Keratinocyte (primary cell): ENCODE measurements around the gene CA14. TPM values are rescaled to one million over a fixed set of nuclear protein-coding genes. Genes with fewer than 3 reads are reported as not detected.

Experiments
- DNase-seq: peaks from one replicate; pipeline ENCODE4 v3.0.0-alpha.2; 2011; ENCODE audit warnings: low read depth, missing footprints, low spot score
- FAIRE-seq: peaks from 2 replicates; lab custom pipeline; 2011; peaks lifted over from hg19 to GRCh38; lab: Jason Lieb, UNC
- H2AFZ ChIP-seq: 2 replicates; pipeline ENCODE4 v1.6.0; 2012; ENCODE audit warnings: low read length, control low read depth, inconsistent platforms; ENCODE audit not compliant: control insufficient read depth
- H3K27ac ChIP-seq: 2 replicates; pipeline ENCODE4 v1.5.1; 2011; ENCODE audit warnings: low read length; ENCODE audit not compliant: control insufficient read depth, insufficient read depth
- H3K27me3 ChIP-seq: 3 replicates; pipeline ENCODE4 v1.6.0; 2011; ENCODE audit warnings: low read length; ENCODE audit not compliant: control insufficient read depth, insufficient read depth; ENCODE audit errors: extremely low read depth
- H3K36me3 ChIP-seq, 2 experiments: 2 replicates in 1 of 2; 3 replicates in 1 of 2; pipeline ENCODE4 v1.5.1; 2011; ENCODE audit warnings: low read length in 2 of 2, mild to moderate bottlenecking in 1 of 2; ENCODE audit not compliant: control insufficient read depth in 2 of 2, insufficient read depth in 2 of 2; ENCODE audit errors: extremely low read depth in 1 of 2
- H3K4me1 ChIP-seq: 3 replicates; pipeline ENCODE4 v1.5.1; 2011; ENCODE audit warnings: low read length; ENCODE audit not compliant: control insufficient read depth, insufficient read depth; ENCODE audit errors: extremely low read depth
- H3K4me2 ChIP-seq: 3 replicates; pipeline ENCODE4 v1.6.0; 2011; ENCODE audit warnings: low read depth, low read length; ENCODE audit not compliant: control insufficient read depth, insufficient read depth; ENCODE audit errors: extremely low read depth
- H3K4me3 ChIP-seq, 3 experiments: fragments of 200-600 bp in 1 of 3; sonication (generic) in 1 of 3; 2 replicates in 2 of 3; 3 replicates in 1 of 3; pipeline ENCODE4 v1.5.1; 2011 to 2016; ENCODE audit warnings: low read length in 3 of 3, mild to moderate bottlenecking in 3 of 3, control low read depth in 2 of 3, inconsistent platforms in 1 of 3, low read depth in 1 of 3, mixed read lengths in 1 of 3, mixed run types in 1 of 3, moderate library complexity in 1 of 3; ENCODE audit not compliant: control insufficient read depth in 2 of 3, insufficient read depth in 2 of 3; ENCODE audit errors: extremely low read depth in 1 of 3
- H3K79me2 ChIP-seq: 2 replicates; pipeline ENCODE4 v1.6.0; 2012; ENCODE audit warnings: low read length; ENCODE audit not compliant: control insufficient read depth, insufficient read depth
- H3K9ac ChIP-seq: 3 replicates; pipeline ENCODE4 v1.6.0; 2011; ENCODE audit warnings: low read length; ENCODE audit not compliant: control insufficient read depth, insufficient read depth; ENCODE audit errors: extremely low read depth
- H3K9me1 ChIP-seq: 3 replicates; pipeline ENCODE4 v1.6.0; 2011; ENCODE audit warnings: low read length; ENCODE audit not compliant: control insufficient read depth, insufficient read depth; ENCODE audit errors: extremely low read depth
- H3K9me3 ChIP-seq: 2 replicates; pipeline ENCODE4 v1.5.1; 2012; ENCODE audit warnings: low read depth, low read length; ENCODE audit not compliant: control insufficient read depth
- H4K20me1 ChIP-seq: 3 replicates; pipeline ENCODE4 v1.6.0; 2011; ENCODE audit warnings: low read length; ENCODE audit not compliant: control insufficient read depth, insufficient read depth; ENCODE audit errors: extremely low read depth
- EZH2 ChIP-seq: IDR thresholded peaks from one replicate; pipeline ENCODE4 v1.6.1; 2012; ENCODE audit warnings: inconsistent platforms, mild to moderate bottlenecking, low read length, moderate library complexity
- dilution Hi-C: fragments of 300-500 bp; cut with MboI; formaldehyde crosslinking; loops from one replicate; pipeline ENCODE4 v1.7.0; 2020; ENCODE audit warnings: low sequenced_read_pairs; ENCODE audit not compliant: extremely low pct_ligation_motif_present
- polyA plus RNA-seq, 5 experiments: library from polyadenylated mRNA; depleted of rRNA in 3 of 5; stranded (reverse) in 3 of 5; stranded (forward) in 1 of 5; unstranded in 1 of 5; fragments of >200 nt; gene quantifications; 1 replicate in 1 of 5; 2 replicates in 3 of 5; 3 replicates in 1 of 5; pipeline versions ENCODE4 v1.2.1 to v1.2.3, GENCODE V29; 2011 to 2012; ENCODE audit warnings: missing spikeins in 2 of 5, low read depth in 1 of 5, low replicate concordance in 1 of 5
- TF ChIP-seq, protein P1 (sequence below), 3 experiments: IDR thresholded peaks in 1 of 3; conservative IDR thresholded peaks in 1 of 3; optimal IDR thresholded peaks in 1 of 3; 2 replicates in 2 of 3; 3 replicates in 1 of 3; pipeline versions ENCODE3 to v1.5.1; 2011; ENCODE audit warnings: low read length in 3 of 3, mild to moderate bottlenecking in 3 of 3, moderate library complexity in 2 of 3, control low read depth in 1 of 3, inconsistent platforms in 1 of 3; ENCODE audit not compliant: insufficient read depth in 2 of 3; ENCODE audit errors: extremely low read depth in 1 of 3

CA14 gene
- polyA plus RNA-seq, 1 donor (not counting 4 experiments of a cell fraction or from before 2014, with no cell fraction given) = 0.24 TPM

DNA sequence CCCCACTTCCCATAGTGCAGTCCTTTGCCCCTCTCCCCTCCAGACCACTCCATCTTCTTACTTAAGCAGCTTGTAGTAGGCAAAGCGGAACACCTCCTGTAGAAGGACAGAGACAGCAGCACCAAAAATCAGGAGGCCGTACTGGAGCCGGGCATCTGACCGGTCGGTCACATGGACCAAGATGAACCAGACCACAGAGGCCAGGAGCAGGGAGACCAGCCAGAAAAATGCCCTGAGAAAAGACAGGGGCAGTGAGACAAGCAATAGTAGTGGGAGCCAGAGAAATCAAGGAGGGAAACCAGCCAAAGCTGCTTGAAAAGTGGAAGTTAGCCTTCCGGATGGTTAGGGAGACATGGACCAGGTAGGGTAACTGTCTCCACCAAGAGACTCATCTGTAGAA is 10.3 kb downstream of the CA14 start:
- Histone ChIP-seq H3K79me2 (peaks cover 27% of the 10 kb centered on the region), H4K20me1 (no peaks in the 10 kb centered on the region), H3K4me1 (peaks cover 16% of the 10 kb centered on the region), H3K9ac (peak overlapping the region; percentile 99), H3K27ac (peak overlapping the region; percentile 97), H3K4me2 (peak overlapping the region; percentile 99), H3K27me3 (no peaks in the 10 kb centered on the region), H3K9me3 (no peaks in the 10 kb centered on the region), H2AFZ (peak overlapping the region; percentile 27), H3K36me3 (peaks cover 16 to 29% of the 10 kb centered on the region in 2 experiments), H3K9me1 (no peaks in the 10 kb centered on the region), H3K4me3 (peak overlapping the region; percentile 86 to 91 (median 91))
- FAIRE-seq (no peak), DNase-seq (no peak)
- dilution Hi-C loops = no loop called here
- TF ChIP-seq, protein P1, sequence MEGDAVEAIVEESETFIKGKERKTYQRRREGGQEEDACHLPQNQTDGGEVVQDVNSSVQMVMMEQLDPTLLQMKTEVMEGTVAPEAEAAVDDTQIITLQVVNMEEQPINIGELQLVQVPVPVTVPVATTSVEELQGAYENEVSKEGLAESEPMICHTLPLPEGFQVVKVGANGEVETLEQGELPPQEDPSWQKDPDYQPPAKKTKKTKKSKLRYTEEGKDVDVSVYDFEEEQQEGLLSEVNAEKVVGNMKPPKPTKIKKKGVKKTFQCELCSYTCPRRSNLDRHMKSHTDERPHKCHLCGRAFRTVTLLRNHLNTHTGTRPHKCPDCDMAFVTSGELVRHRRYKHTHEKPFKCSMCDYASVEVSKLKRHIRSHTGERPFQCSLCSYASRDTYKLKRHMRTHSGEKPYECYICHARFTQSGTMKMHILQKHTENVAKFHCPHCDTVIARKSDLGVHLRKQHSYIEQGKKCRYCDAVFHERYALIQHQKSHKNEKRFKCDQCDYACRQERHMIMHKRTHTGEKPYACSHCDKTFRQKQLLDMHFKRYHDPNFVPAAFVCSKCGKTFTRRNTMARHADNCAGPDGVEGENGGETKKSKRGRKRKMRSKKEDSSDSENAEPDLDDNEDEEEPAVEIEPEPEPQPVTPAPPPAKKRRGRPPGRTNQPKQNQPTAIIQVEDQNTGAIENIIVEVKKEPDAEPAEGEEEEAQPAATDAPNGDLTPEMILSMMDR (optimal IDR thresholded peaks at IDR 0.05 in 1 of 3, IDR thresholded peaks at IDR 0.05 in 1 of 3, conservative IDR thresholded peaks at IDR 0.05 in 1 of 3; ENCODE audit: extremely low read depth in 1 of 3, insufficient read depth in 2 of 3, low read length in 3 of 3) = no peak
- no peak for TF ChIP-seq EZH2

- no peak for DNase-seq
- dilution Hi-C loops = no loop called here
These were observed 10.7 kb downstream of the CA14 start for GRCh38 chr1:150268340-150268704.

More at GRCh38 chr1:150268340-150268704, 10.7 kb downstream of the CA14 start:
- Histone ChIP-seq H2AFZ (peak overlapping the region; percentile 78), H3K79me2 (peaks cover 27% of the 10 kb centered on the region), H3K36me3 (peaks cover 16 to 29% of the 10 kb centered on the region in 2 experiments), H4K20me1 (no peaks in the 10 kb centered on the region), H3K27me3 (no peaks in the 10 kb centered on the region), H3K9me1 (no peaks in the 10 kb centered on the region), H3K4me3 (peak overlapping the region; percentile 86 to 91 (median 91)), H3K27ac (peak overlapping the region; percentile 97), H3K4me2 (peak overlapping the region; percentile 99), H3K9me3 (no peaks in the 10 kb centered on the region), H3K9ac (peak overlapping the region; percentile 99), H3K4me1 (peaks cover 12% of the 10 kb centered on the region)
- FAIRE-seq = no peak
- TF ChIP-seq EZH2 = no peak
- TF ChIP-seq, protein P1 (optimal IDR thresholded peaks at IDR 0.05 in 1 of 3, IDR thresholded peaks at IDR 0.05 in 1 of 3, conservative IDR thresholded peaks at IDR 0.05 in 1 of 3; ENCODE audit: extremely low read depth in 1 of 3, insufficient read depth in 2 of 3, low read length in 3 of 3) = no peak
